HepG2 (cell line): Measurements from ENCODE around the gene AFG1L. TPM values are rescaled to one million over a fixed set of nuclear protein-coding genes. Genes with fewer than 3 reads are reported as not detected.

Source experiments
- ATAC-seq: fragments of 200-7000 bp; cut with Tn5 transposase; 3 replicates; pipeline ENCODE4 v1.9.1; 2020; ENCODE audit warnings: mild to moderate bottlenecking, moderate library complexity
- BruUV-seq: library from RNA; stranded (reverse); fragments of 400-500 nt; replicated peaks from 2 replicates; lab custom pipeline; 2021; lab: Mats Ljungman, UMichigan
- CTCF ChIA-PET: fragments of 300-600 bp; formaldehyde crosslinking; extraction: SDS; loops from one replicate; lab custom pipeline; 2021; ENCODE audit warnings: low total read pairs, inconsistent platforms, low intra/inter-chr PET ratio; lab: Yijun Ruan, JAX
- POLR2A ChIA-PET: fragments of 350-600 bp; sonication (Branson Sonifier 250); formaldehyde crosslinking; loops from one replicate; lab custom pipeline; 2020; ENCODE audit warnings: antibody characterized with exemption, inconsistent platforms; lab: Yijun Ruan, JAX
- DNase-seq: peaks from one replicate; pipeline ENCODE4 v3.0.0-alpha.2; 2015; ENCODE audit warnings: low spot score
- FAIRE-seq: peaks from 3 replicates; lab custom pipeline; 2011; peaks lifted over from hg19 to GRCh38; lab: Jason Lieb, UNC
- H2AFZ ChIP-seq: one replicate; pipeline ENCODE4 v1.6.1; 2011; ENCODE audit warnings: low read length, inconsistent platforms
- H3K27ac ChIP-seq: fragments of 300-600 bp; 3 replicates; pipeline ENCODE4 v1.8.0; 2011; ENCODE audit warnings: mixed run types, mild to moderate bottlenecking, mixed read lengths, low read length, inconsistent platforms; ENCODE audit not compliant: insufficient read depth; ENCODE audit errors: extremely low read length
- H3K27me3 ChIP-seq, 2 experiments: fragments of 200-600 bp in 1 of 2; 2 replicates in 1 of 2; 3 replicates in 1 of 2; pipeline versions ENCODE4 v1.6.0 to v1.8.0; 2011; ENCODE audit warnings: low read length in 2 of 2, mild to moderate bottlenecking in 2 of 2, moderate library complexity in 2 of 2, inconsistent platforms in 1 of 2; ENCODE audit not compliant: insufficient read depth in 2 of 2, control insufficient read depth in 1 of 2
- H3K36me3 ChIP-seq, 2 experiments: fragments of 200-600 bp in 1 of 2; replicated peaks in 1 of 2; 2 replicates in 1 of 2; 3 replicates in 1 of 2; pipeline versions ENCODE4 v1.5.1 to v1.8.0; 2011; ENCODE audit warnings: low read length in 2 of 2, inconsistent platforms in 1 of 2; ENCODE audit not compliant: insufficient read depth in 2 of 2, control insufficient read depth in 1 of 2
- H3K4me1 ChIP-seq: 2 replicates; pipeline ENCODE4 v1.5.1; 2012; ENCODE audit warnings: low read length, inconsistent platforms; ENCODE audit not compliant: insufficient read depth
- H3K4me2 ChIP-seq: 2 replicates; pipeline ENCODE4 v1.6.0; 2011; ENCODE audit warnings: low read depth, low read length, inconsistent platforms
- H3K4me3 ChIP-seq, 3 experiments: fragments of 200-600 bp in 1 of 3; sonication (generic), shearing (Covaris generic) in 1 of 3; replicated peaks in 1 of 3; 2 replicates each; pipeline ENCODE4 v1.5.1; 2011 to 2016; ENCODE audit warnings: low read length in 3 of 3, inconsistent platforms in 2 of 3, low read depth in 2 of 3, mild to moderate bottlenecking in 2 of 3, control low read depth in 1 of 3, mixed read lengths in 1 of 3; ENCODE audit not compliant: insufficient read depth in 1 of 3
- H3K79me2 ChIP-seq: one replicate; pipeline ENCODE4 v1.6.1; 2011; ENCODE audit warnings: low read length, inconsistent platforms; ENCODE audit not compliant: insufficient read depth
- H3K9ac ChIP-seq: 2 replicates; pipeline ENCODE4 v1.6.0; 2011; ENCODE audit warnings: mild to moderate bottlenecking, low read depth, low read length, inconsistent platforms; ENCODE audit not compliant: insufficient read depth
- H3K9me3 ChIP-seq: 2 replicates; pipeline ENCODE4 v1.5.1; 2012; ENCODE audit warnings: mild to moderate bottlenecking, low read length
- H4K20me1 ChIP-seq: 2 replicates; pipeline ENCODE4 v1.6.0; 2011; ENCODE audit warnings: inconsistent platforms, mild to moderate bottlenecking, low read length, moderate library complexity; ENCODE audit not compliant: insufficient read depth
- ADNP ChIP-seq: sonication (generic); formaldehyde crosslinking; IDR thresholded peaks from 2 replicates; pipeline ENCODE4 v1.4.0; 2020; ENCODE audit warnings: missing genetic modification reagents
- CTCF ChIP-seq: sonication (generic); formaldehyde crosslinking; IDR thresholded peaks from 2 replicates; pipeline ENCODE4 v1.5.0; 2020; ENCODE audit warnings: mild to moderate bottlenecking, missing genetic modification reagents, moderate library complexity
- E2F2 ChIP-seq: sonication (generic); formaldehyde crosslinking; IDR thresholded peaks from 2 replicates; pipeline ENCODE4 v1.4.0; 2020; ENCODE audit warnings: missing genetic modification reagents, borderline replicate concordance
- HNF4A ChIP-seq: sonication (generic); formaldehyde crosslinking; IDR thresholded peaks from 2 replicates; pipeline ENCODE4 v1.4.0; 2020; ENCODE audit warnings: missing genetic modification reagents
- HOXA3 ChIP-seq: sonication (generic); formaldehyde crosslinking; IDR thresholded peaks from 2 replicates; pipeline ENCODE4 v1.5.0; 2020; ENCODE audit warnings: missing genetic modification reagents
- MAFF ChIP-seq: IDR thresholded peaks from 2 replicates; pipeline ENCODE4 v1.6.1; 2011; ENCODE audit warnings: low read depth, low read length, improper control_type of control experiment
- MAX ChIP-seq: IDR thresholded peaks from 2 replicates; pipeline ENCODE4 v1.6.1; 2012; ENCODE audit warnings: inconsistent platforms
- MBNL3 ChIP-seq: fragments of 250-450 bp; sonication (Bioruptor Pico); conservative IDR thresholded peaks from 2 replicates; pipeline ENCODE4 v1.8.0; 2022; ENCODE audit warnings: mild to moderate bottlenecking, inconsistent platforms
- MTA1 ChIP-seq: sonication (generic); formaldehyde crosslinking; IDR thresholded peaks from 2 replicates; pipeline ENCODE4 v1.4.0; 2020; ENCODE audit warnings: missing genetic modification reagents, mild to moderate bottlenecking, borderline replicate concordance
- NR2F6 ChIP-seq, 2 experiments: IDR thresholded peaks; 2 replicates each; pipeline ENCODE4 v1.6.1; 2016; ENCODE audit warnings: antibody characterized with exemption in 1 of 2, mild to moderate bottlenecking in 1 of 2
- RARA ChIP-seq: IDR thresholded peaks from 2 replicates; pipeline ENCODE4 v1.6.1; 2016; ENCODE audit warnings: missing genetic modification reagents, missing compliant biosample characterization
- SNAPC5 ChIP-seq: sonication (generic); formaldehyde crosslinking; IDR thresholded peaks from 2 replicates; pipeline ENCODE4 v1.8.1; 2023; ENCODE audit warnings: mild to moderate bottlenecking, missing genetic modification reagents, borderline replicate concordance
- TRIM24 ChIP-seq: sonication (generic); formaldehyde crosslinking; IDR thresholded peaks from 2 replicates; pipeline ENCODE4 v1.8.0; 2022; ENCODE audit warnings: mild to moderate bottlenecking, missing genetic modification reagents
- ZFP36L1 ChIP-seq: sonication (generic); formaldehyde crosslinking; IDR thresholded peaks from 2 replicates; pipeline ENCODE4 v1.8.0; 2022; ENCODE audit warnings: mild to moderate bottlenecking, missing genetic modification reagents, moderate library complexity
- ZFP36L2 ChIP-seq: sonication (generic); formaldehyde crosslinking; IDR thresholded peaks from 2 replicates; pipeline ENCODE4 v1.4.0; 2020; ENCODE audit warnings: missing genetic modification reagents
- ZNF12 ChIP-seq: sonication (generic); formaldehyde crosslinking; IDR thresholded peaks from 2 replicates; pipeline ENCODE4 v1.5.0; 2020; ENCODE audit warnings: missing genetic modification reagents
- ZNF280D ChIP-seq: sonication (generic); formaldehyde crosslinking; IDR thresholded peaks from 2 replicates; pipeline ENCODE4 v1.5.1; 2020; ENCODE audit warnings: mild to moderate bottlenecking, missing genetic modification reagents
- ZNF343 ChIP-seq: sonication (generic); formaldehyde crosslinking; IDR thresholded peaks from 2 replicates; pipeline ENCODE4 v1.4.0; 2020; ENCODE audit warnings: mild to moderate bottlenecking, missing genetic modification reagents
- WGBS: methylation state at CpG from one replicate; pipeline ENCODE4 v1.1.6; 2017; ENCODE audit warnings: low lambda C conversion rate; 5-methylcytosine and 5-hydroxymethylcytosine counted together
- in situ Hi-C: cut with HindIII; loops from 2 replicates; pipeline ENCODE4 v1.10.0; 2017; ENCODE audit warnings: low pct_unique_long_range_greater_than_20kb; ENCODE audit not compliant: extremely low pct_ligation_motif_present
- intact Hi-C: fragments of 100-400 bp; cut with micrococcal nuclease; formaldehyde crosslinking; loops from one replicate; pipeline ENCODE4 v1.10.0; 2022; ENCODE audit not compliant: unreplicated experiment
- polyA plus RNA-seq, 8 experiments: library from polyadenylated mRNA; depleted of rRNA in 3 of 8; stranded (reverse) in 7 of 8; unstranded in 1 of 8; fragments of >200 nt; fragmentation: Illumina TruSeq in 4 of 8; extraction: Trizol in 4 of 8; gene quantifications; 2 replicates each; pipeline versions ENCODE4 v1.2.1 to v1.2.3, GENCODE V29; 2011 to 2016; ENCODE audit warnings: low read depth in 4 of 8, missing spikeins in 1 of 8, mixed read lengths in 1 of 8; ENCODE audit not compliant: insufficient read depth in 1 of 8
- total RNA-seq, 5 experiments: library from RNA; depleted of rRNA; stranded (reverse); fragments of >200 nt; fragmentation: Illumina TruSeq; extraction: Trizol; gene quantifications; 2 replicates each; pipeline ENCODE4 v1.2.3, GENCODE V29; 2016; ENCODE audit warnings: low read depth in 1 of 5

AFG1L gene
- total and polyA plus RNA-seq, 2 of the 13 experiments (the other 11 are each of a cell fraction or from before 2014, with no cell fraction given): 3.1 to 14.0 TPM

- Histone ChIP-seq H3K36me3 (no peaks in the 10 kb centered on the region), H3K4me3 (peak overlapping the region; percentile 1 to 33 (median 24); a peak in 4 of 6 replicates), H3K4me2 (peak overlapping the region; percentile 68), H3K27ac (peak overlapping the region; percentile 8), H4K20me1 (no peaks in the 10 kb centered on the region), H3K9ac (no peak overlapping the region), H3K4me1 (peaks cover 40% of the 10 kb centered on the region), H3K9me3 (0 out of 2 replicates have a peak, but pooled peaks cover 4% of the 10 kb centered on the region), H3K79me2 (no peaks in the 10 kb centered on the region), H3K27me3 (no peaks in the 10 kb centered on the region; a peak in 1 of 5 replicates), H2AFZ (no peak overlapping the region)
- intact Hi-C loops: no loop called here
- ATAC-seq (peak; percentile 83), FAIRE-seq (peak; percentile 60), DNase-seq (no peak)
- no TSS peak for BruUV-seq
- in situ Hi-C loops: loop anchor here (5.0 kb wide), 1 partner anchor 352 kb away; no protein-coding TSS in a partner anchor
- 4% methylated on average over 7 of the region's 11 CpGs for WGBS
- ChIA-PET POLR2A (interaction anchor here (0.8 kb wide), 1 partner anchor 560 kb away, joined by 3 read pairs; the partner anchor contains the start of gene CEP57L1), CTCF (no interaction called here)
- TF ChIP-seq HNF4A (CRISPR knock-in tag): peak; percentile 69
- TF ChIP-seq ZNF343: peak; percentile 99
- TF ChIP-seq TRIM24: 0 out of 2 replicates have a peak, but pooled peaks have one; percentile 23
- peak; percentile 32; the same call in 1 of the 2 replicates for TF ChIP-seq NR2F6 (IDR thresholded peaks at IDR 0.05)
- no peak for TF ChIP-seq NR2F6 (CRISPR knock-in tag; IDR thresholded peaks at IDR 0.05)
- TF ChIP-seq MBNL3: no peak
- TF ChIP-seq MAX: peak; percentile 79
- peak; percentile 53 for TF ChIP-seq RARA
- 0 out of 2 replicates have a peak, but pooled peaks have one; percentile 10 for TF ChIP-seq CTCF (CRISPR knock-in tag)
- no peak for TF ChIP-seq ZNF12 (CRISPR knock-in tag)
- TF ChIP-seq ZFP36L2 (CRISPR knock-in tag): no peak
- TF ChIP-seq MTA1: peak; percentile 29; the same call in 1 of the 2 replicates
- TF ChIP-seq ZFP36L1 (CRISPR knock-in tag): no peak
- no peak for TF ChIP-seq E2F2 (CRISPR knock-in tag)
- TF ChIP-seq MAFF: no peak
- peak; percentile 14; the same call in 1 of the 2 replicates for TF ChIP-seq HOXA3 (CRISPR knock-in tag)
- no peak for TF ChIP-seq SNAPC5 (CRISPR knock-in tag)
- TF ChIP-seq ADNP: no peak
- TF ChIP-seq ZNF280D (CRISPR knock-in tag): no peak
Observed at GRCh38 chr6:108535114-108535742, 240.4 kb downstream of the AFG1L start.
